NCI-H446 (cell line): ENCODE results near the gene KRT81.
"Not testable (repeated sequence)": the region's sequence is repeated elsewhere in the genome, so short reads cannot be mapped to it uniquely, and the experiment has no call there.

Experiments used
- DNase-seq, 2 experiments: peaks; one replicate each; lab custom pipeline; 2025; lab: John Stamatoyannopoulos, UW

The KRT81 gene

DNA sequence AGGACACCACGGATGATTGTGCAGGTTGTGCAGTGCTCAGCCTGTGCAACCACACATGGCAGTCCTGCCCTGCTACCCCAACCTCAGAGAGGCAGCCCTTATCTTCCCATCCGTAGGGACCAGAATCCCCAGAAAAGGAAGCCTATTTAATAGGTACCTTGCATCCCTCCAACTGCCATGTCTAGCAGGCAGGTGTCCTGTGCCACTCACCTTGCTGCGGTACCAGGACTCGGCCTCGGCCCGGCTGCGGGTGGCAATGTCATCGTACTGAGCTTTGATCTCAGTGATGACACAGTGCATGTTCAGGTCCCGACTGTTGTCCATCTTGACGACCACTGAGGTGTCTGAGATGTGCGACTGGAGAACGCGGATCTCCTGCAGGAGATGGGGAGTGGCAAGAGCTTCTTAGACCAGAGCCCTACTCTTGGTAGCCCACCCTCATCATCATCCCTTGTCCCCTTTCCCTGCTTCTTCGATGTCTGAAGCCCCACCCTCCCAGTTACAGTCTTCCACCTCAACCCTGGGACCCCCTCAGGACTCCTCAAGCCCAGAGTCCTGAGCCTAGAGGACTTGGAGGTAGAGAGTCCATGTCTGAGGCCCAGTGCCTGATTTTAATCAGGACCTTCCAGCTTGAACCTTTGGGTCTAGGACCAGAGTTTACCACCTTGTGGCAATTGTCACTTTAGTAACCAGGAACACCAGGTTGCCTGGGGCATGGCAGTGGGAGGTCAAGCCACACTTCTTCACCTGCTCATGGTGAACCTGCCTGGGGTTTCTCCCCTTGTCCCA lies 37.7 kb downstream of the KRT81 start:
- DNase-seq, result no peak

DNA sequence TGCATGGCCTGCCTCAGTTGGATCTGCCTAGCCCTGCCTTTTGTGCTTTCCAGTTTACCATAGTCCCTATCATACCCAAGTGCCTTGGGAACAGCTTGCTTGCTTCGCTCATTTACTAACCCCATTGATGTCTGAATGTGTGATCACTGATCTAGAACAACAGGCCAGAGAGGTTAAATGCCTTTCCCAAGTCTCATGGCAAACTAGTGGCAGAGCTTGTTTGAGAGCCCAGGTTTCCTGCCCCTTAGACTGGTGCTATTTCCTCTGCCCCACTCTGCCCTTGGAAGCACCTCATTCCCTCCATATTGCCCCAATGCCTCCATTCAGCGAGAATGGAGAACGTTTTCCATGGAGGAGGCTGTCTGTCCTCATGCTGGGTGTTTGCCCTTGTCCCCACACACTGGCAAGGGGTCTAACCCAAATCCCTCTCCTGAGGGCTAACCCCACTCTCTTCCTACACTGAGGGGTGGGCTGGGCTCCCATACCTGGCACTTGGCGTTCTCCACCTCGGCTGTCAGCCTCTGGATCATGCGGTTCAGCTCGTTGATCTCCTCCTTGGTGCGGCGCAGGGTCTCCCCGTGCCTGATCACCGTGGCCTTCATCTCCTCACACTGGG lies 38.5 kb downstream of the KRT81 start:
- no peak for DNase-seq

DNA sequence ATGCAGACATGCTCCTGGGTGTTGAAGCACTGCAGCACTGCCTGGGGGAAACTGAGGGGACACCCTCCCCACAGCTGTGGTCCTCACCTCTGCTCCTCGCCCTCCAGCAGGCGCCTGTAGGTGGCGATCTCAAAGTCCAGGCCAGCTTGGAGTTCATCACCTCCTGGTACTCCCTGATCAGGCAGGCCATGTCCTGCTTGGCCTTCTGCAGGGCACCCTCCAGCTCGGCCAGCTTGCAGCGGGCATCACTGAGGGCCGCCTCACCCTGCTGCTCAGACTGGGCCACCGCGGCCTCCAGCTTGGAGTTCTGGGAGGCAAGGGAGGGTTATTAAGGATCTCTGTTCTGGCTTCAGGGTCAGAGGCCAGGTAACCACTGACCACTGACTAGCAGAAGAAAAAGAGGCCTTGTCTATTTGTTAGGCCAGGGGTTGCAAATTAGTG lies 39.1 kb downstream of the KRT81 start:
- DNase-seq, result not testable (repeated sequence)

DNA sequence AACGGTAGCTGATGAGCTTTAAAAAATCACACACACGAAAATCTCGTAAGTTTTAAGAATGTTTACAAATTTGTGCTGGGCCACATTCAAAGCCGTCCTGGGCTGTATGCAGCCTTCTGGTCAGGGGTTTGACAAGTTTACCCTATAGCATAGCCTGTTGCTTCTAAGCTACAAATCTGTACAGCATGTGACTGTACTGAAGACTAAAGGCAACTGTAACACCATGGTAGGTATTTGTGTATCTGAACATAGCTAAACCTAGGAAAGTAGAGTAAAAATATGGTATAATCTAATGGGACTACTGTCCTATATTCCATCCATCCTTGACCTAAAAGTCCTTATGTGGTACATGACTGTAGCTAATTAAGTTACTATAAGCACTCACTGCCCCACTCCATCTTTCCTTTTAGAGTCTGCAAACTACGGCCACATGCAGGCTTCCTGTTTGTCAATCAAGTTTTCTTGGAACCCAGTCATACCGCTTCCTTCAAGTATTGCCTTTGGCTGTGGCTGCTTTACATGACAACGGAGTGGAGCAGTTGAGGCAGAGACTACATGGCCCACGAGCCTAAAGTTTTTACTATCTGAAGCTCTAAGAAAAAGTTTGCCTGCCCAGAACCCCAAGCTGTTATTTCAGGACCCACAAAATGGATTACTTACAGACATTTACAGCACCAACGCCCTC lies 39.8 kb downstream of the KRT81 start:
- DNase-seq, result no peak

DNA sequence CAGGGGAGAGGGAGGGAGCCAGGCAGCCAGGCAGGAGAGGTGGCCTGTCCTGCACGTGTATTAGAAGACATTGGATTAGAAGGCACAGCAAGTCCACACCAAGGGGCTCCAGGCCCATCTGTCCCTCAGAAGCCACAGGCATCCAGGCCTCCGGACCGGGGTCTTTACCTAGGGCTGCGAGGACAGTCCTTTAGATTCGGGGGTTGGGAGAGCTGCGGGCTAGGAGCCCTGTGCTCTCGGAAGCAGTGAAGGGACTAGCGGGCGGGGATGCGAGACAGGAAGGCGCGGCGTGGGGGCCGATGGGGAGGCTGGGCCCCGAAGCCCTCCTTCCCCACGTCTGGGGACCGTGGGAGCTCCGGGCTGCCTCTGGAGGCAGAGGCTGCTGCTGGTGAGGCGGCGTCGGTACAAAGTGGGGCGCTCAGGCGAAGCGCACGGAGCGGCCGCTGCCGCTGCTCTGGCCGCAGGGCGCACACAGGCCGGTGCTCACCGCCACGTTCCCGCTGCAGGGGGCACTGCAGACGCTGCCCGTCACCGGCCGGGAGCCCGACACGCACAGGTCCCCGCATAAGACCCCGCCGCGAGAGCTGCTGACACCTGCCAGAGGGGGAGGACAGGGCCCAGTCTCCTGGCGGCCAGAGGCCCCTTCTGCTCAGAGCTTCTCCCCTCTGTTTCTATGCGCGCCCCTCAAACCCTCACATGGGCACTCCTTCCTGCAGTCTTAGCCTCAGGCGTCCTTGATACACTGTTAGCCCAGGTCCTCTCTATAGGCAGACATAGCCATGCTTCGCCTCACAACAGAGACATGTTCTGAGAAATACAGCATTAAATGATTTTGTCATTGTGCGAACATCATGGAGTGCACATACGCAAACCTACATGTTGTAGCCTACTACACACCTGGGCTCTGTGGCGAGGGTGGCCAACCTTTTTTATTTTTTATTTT lies 41.0 kb downstream of the KRT81 start:
- no peak for DNase-seq

DNA sequence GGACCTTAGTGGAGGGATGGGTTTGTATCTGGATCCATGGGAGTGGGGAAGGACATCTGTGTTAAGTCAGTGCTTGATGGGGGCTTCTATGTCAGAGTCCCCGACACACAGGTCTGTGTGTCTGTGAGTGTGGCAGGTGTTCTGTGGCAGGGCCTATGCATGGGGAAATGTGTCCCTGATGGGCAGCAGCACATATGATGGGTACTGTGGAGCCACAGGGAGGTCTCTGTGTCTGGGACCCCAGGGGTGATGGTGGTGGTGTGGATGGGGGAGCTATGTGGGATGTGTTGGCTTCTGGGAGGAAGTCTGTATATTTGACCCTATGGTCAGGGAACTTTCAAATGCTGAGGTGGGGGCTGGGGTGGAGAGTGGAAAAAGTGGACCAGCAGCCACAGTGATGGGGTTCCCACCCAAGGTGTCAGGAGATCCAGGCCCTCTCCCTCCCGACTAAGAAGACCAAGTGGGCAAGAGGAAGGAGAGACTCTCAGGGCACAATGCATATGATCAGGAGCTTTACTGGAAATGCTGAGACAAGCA lies 41.8 kb downstream of the KRT81 start:
- DNase-seq, result no peak

DNA sequence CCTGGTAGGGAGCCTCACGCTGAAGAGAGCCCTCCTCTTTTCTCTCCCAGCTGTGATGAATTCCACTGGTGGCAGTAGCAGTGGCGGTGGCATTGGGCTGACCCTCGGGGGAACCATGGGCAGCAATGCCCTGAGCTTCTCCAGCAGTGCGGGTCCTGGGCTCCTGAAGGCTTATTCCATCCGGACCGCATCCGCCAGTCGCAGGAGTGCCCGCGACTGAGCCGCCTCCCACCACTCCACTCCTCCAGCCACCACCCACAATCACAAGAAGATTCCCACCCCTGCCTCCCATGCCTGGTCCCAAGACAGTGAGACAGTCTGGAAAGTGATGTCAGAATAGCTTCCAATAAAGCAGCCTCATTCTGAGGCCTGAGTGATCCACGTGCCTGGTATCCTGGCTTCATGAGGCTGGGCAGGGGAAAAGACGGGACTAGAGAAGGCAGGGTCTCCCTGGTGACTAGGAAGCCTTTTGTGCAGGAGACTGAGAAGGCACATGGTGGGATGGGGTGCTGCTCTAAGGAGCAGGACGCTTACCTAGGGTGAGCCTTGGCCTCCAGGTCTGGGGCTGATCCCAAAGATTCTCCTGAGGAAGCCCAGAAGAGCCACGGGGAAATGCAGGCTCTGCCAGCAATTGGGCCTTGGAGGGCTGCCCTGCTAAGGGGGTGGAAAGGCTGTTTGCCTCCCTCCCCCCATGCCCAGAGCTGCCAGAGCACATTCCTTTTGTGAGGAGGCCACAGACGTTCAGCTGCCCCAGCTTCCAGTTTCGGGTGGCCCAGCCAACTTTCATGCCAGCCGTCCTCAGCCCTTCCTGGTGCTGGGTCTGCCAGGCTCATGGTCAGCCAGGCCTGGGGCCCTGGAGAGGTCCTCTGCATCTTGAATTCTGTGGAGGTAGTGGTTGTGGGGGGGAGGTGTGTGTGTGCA lies 42.5 kb downstream of the KRT81 start:
- peak; percentile 24 to 77 for DNase-seq

DNA sequence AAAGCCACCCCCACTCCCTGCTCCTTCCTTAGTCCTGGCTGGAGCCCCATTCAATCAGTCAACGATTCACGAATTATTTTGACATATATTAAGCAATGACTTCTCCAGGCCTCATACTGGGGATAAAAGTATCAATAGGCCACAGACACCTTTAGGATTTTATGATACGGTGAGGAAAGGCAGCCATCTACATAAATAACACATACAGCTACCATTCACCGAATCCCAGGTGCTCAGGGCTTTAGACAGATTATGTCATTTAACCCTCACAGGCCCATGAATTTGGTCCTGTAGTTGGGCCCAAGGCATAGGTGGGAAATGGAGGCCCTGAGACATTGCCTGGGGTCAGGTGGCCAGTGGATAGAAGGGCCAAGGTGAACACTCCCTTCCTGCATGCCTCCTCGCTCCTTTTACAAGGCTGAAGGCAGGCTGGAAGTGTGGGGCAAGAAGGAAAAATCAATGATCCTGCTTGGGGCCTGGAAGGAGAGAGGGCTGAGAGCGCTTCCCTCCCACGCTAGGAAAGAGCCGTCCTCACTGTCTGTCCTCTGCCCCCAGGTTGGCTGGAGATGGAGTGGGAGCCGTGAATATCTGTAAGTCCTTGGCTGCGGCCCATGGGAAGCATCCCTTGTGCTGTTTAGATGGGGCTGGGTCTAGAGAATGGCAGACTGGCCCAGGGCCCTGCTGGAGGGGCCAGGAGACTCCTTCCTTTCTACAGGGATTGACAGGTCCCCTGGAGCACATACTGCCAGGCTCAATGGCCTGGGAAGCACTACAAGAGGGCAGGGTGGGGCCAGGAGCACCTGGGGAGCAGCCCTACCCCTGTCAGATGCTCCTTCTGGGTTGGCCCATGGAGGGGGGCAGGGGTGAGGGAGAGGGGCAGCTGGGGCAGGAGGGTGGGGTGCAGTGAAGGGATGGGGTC lies 43.5 kb downstream of the KRT81 start:
- peak in 1 of 2 experiments; percentile 23 for DNase-seq

DNA sequence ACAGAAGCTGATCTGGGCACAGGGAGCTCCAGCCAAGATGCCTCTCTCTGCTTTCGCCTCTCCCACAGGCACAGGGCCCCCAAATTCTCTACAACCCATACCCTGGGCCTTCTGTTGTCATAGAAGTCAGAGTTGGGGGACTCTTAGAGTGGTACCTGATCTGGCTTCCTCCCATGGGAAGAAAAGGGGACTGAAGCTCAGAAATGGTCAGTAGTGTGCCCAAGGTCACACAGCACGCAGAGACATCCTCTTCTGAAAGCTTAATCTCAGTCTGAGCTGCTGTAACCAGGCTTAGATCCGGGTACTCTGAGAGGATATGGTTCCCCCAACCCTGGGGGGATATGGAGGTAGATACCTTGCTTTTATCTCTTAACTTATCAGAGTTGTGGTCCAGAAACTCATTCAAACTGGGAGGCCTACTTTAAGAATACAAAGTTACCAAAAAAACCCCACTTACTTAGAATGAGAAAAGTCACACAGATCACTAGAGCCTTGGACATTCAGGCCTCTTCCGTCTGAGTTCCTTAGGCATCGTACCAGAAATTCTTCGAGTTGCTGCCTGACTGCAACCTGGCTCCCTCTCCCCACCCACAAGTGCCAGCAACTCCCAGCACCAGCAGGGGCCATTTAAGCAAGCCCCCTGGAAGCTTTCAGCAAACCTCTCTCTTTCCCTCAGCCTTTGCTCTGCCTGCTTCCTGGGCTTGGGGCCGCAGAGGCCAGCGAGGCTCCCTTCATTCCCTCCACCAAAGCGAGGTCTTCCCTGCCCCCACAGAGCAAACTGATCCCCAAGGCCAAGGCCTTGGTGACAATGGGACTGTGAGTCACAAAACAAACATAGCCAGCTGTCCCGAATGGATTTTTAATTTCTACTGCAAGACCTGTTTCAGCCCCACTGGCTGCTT lies 44.4 kb downstream of the KRT81 start:
- DNase-seq, result peak; percentile 26 to 75

DNA sequence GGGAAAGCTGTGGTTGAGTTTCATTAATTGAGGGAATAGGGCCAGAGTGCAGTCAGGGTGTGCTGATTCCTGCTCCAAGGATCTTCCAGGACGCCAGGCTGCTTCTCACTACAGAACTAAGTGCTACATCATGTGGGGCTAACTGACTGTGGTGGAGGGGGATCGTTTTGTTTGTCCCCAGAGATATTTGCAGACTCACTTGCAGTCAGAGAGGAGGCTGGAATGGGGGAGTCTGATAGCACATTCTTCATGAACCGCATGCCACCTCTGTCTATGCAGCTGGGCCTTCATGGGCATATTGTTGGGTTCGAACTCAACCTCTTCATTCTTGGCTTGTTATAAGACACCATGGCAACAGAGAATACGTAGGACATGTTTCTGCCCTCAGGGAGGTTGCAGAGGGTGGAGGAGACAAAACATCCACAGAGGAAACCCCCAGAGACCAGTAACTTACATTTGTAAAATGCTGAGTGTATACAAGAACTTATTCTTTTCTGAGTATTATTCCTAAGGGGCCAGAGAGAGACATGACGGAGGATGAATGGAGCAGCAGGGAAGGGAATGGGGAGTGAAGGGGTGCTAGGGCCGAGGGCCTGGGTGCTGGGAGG lies 45.3 kb downstream of the KRT81 start:
- DNase-seq, result no peak

DNA sequence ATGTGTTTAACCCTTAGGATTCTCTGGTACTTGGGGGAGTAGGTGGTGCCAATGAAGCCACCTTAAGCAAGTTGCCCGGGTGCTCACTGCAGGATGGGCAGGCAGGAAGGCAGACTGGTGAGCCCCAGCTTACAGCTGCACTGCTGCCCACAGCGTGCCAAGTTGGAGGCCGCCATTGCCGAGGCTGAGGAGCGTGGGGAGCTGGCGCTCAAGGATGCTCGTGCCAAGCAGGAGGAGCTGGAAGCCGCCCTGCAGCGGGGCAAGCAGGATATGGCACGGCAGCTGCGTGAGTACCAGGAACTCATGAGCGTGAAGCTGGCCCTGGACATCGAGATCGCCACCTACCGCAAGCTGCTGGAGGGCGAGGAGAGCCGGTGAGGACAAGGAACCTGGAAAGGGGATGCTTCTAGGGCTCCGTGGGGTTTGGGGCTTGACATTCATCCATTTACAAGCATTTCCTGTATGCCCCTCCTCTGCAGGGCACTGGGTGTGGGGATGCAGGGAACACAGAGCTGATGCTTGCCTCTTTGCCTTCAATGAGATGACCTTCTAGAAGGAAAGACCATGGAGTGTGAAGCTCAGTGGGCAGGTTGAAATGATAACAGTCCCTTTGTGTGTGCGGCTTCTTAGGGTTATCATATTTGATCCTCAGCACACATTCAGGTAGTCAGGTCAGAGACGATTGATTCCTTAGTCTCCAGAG lies 45.9 kb downstream of the KRT81 start:
- peak in 1 of 2 experiments; percentile 12 for DNase-seq

DNA sequence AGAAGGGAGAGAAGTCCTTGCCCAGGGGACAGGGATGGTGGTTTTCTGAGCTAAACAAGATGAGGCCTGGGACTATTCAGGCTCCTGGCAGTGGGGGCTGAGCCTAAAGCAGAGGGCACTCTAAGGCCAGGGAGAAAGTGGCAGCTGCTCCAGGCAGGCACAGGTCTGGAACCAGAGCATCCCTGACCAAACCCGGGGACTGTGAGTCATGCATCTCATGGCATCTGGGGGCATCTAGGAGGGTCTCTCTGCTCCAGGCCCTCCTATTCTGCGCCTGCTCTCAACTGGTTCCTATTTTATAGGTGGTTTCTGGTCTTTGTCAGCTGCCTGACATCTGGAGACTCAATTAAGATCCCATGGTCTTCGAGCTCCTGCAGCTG lies 46.7 kb downstream of the KRT81 start:
- no peak for DNase-seq

DNA sequence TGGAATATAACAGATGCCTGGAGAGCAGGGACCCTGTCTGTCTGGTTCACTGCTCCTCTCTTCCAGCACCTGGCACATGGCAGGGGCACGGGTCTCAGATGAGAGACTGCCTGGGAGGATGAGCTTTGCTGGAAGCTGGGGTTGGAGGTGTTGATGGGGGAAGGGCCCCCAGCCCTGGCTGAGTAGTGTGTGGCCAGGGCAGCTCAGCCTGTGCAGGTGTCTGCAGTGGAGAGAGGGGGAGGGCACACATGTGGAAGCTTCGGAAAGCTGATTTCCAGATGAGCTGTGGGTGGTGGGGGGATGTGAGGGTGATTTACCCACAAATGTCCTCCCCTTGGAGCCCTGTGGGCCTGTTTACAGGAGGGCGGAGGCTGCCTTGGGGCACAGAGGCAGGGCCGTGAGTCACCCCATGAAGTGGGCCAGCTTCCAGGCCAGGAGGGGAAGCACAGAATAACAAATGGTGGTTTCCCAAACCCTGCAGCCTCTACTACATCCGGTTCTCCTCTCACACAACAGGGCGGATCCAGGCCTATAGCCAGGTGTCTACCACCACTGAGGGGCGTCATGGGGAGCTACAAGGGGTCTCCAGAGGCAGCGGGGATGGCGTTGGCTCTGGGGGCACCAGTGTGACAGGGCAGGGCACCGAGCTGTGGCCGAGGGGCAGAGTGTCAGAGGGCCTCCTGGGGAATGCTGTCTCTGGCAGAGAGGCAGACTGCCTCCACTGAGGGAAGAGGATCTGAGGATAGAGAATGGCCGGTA lies 47.3 kb downstream of the KRT81 start:
- peak; percentile 30 to 68 for DNase-seq

DNA sequence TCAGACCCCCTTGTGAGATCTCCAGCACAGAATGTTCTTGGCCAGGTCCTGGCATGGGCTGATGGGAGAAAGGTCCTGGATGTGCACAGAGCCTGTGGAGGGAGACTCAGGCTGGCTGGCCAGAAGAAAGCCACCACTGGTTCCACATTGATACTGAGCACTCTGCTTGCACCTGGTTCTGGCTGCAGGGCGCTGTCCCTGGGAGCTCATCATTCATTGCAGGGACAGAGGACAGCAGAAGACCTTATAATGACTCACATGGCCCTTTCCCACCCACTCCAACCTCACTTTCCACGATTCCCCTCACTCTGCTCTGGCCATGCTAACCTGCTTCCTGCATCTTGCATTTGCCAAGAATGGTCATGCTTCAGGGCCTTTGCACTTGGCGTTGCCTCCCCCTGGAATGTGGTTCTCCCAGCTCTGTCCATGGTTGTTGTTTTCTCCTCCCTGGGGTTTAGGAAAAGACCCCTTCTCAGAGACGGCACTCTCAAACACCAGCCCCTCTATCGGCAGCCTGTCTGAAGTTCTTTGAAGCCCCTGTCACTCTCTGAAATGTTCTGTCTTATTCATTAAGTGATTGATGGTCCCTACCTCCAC lies 48.0 kb downstream of the KRT81 start:
- peak; percentile 27 to 67 for DNase-seq

DNA sequence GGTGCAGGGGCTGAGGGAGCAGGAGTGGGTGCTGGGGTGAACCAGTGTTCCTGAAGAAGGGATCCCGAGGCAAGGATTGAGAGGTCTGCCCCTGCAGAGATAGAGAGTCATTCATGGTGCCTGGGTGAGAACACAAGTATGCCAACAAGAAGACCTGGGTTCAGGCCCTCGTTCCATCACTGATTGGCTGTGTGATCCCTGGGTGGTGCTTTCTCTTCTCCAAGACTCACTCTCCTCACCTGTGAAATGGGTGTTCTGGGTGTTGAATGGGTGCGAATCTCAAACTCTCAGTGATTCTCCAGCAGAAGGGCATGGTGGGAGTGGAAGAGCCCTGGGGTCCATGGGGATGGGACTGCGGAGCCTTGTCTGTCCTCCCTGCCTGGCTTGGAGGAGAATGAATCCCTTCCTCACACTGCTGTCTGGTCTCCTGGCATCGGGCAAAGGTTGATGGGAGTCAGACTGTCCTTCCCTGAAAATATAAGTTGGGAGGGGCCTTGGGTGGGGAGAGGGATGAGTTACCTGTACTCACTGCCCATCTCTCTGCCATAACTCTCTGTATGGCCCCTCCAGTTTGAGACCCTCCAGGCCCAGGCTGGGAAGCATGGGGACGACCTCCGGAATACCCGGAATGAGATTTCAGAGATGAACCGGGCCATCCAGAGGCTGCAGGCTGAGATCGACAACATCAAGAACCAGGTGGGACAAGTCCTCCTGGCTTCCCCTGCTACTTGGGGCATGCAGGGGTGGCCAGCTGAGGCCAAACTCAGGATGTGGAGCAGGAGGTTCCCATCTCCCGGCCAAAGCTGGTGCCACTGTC lies 48.7 kb downstream of the KRT81 start:
- DNase-seq, result no peak
